Suppressor macrophage treated with lipopolysaccharide for 4 hours (primary cell): ENCODE data around the gene LIFR.
"Not testable (repeated sequence)": the region's sequence is repeated elsewhere in the genome, so short reads cannot be mapped to it uniquely, and the experiment has no call there.

ENCODE experiments used
- DNase-seq: peaks from one replicate; pipeline ENCODE4 v3.0.0-alpha.2; 2020

LIFR gene, protein sequence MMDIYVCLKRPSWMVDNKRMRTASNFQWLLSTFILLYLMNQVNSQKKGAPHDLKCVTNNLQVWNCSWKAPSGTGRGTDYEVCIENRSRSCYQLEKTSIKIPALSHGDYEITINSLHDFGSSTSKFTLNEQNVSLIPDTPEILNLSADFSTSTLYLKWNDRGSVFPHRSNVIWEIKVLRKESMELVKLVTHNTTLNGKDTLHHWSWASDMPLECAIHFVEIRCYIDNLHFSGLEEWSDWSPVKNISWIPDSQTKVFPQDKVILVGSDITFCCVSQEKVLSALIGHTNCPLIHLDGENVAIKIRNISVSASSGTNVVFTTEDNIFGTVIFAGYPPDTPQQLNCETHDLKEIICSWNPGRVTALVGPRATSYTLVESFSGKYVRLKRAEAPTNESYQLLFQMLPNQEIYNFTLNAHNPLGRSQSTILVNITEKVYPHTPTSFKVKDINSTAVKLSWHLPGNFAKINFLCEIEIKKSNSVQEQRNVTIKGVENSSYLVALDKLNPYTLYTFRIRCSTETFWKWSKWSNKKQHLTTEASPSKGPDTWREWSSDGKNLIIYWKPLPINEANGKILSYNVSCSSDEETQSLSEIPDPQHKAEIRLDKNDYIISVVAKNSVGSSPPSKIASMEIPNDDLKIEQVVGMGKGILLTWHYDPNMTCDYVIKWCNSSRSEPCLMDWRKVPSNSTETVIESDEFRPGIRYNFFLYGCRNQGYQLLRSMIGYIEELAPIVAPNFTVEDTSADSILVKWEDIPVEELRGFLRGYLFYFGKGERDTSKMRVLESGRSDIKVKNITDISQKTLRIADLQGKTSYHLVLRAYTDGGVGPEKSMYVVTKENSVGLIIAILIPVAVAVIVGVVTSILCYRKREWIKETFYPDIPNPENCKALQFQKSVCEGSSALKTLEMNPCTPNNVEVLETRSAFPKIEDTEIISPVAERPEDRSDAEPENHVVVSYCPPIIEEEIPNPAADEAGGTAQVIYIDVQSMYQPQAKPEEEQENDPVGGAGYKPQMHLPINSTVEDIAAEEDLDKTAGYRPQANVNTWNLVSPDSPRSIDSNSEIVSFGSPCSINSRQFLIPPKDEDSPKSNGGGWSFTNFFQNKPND

DNA sequence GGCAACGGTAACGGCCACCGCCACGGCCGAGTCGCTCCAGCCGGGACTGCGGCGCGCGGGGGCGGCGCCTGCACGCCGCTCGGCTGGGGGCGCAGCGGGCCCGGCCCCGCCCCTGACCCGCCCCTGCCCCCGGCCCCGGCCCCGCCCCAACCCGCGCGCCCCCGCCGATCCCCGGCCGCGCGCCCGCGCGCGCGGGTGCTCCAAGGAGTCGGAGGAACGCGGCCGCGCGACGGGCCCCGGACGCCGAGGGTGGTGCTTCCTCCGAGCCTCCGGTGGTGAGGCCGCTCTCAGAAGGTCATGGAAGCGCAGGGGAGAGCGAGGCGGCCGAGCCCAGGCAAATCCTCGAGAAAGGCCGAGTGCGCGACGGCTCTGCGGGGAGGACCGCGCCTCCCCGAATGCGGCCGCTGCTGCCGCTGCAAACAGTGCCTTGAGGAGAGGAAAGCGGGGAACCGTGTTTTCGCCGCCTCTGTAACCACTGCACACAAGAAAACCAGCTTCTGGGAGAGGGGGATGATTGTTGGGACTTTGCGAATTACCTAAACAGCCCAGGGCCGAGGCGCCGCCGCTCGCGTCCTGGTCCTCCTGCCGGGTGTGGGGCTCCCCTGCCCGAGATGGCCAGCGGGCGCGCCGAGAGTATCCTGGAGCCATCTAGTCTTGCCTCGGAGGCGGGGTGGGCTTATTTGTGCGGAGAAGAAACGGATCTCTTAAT is at the start of gene LIFR:
Gene LIFR (minus strand): TSS at position 48 of the 709 bp plus-strand sequence. CDS start 25,999 bp downstream, outside the sequence.
- DNase-seq = peak; percentile 30

GRCh38 chr5:38605610-38606009 is 49.2 kb upstream of the LIFR start:
- DNase-seq = no peak

- no peak for DNase-seq
Observed at GRCh38 chr5:38603691-38604090, 47.2 kb upstream of the LIFR start.

GRCh38 chr5:38602641-38603040 is 46.2 kb upstream of the LIFR start:
- no peak for DNase-seq

DNA sequence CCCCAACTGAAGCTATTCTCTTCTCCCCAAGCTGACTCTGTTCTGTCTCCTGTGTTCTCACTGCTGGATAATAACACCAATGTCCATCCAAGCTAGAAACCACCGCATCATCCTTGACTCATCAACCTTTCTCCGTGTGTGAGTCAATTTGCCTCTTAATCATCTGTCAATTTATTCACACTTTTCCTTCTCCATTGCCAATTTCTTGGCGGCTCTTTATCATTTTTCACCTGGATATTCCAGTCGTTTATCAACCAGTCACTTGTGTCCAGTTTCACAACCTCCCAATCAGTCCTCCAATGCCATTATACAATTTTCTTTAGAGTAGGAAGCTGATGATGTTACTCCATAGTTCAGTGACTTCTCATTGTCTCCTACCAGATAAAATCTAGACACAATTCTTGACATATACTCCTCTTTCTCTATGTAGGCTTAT is 45.4 kb upstream of the LIFR start:
- DNase-seq = no peak

DNA sequence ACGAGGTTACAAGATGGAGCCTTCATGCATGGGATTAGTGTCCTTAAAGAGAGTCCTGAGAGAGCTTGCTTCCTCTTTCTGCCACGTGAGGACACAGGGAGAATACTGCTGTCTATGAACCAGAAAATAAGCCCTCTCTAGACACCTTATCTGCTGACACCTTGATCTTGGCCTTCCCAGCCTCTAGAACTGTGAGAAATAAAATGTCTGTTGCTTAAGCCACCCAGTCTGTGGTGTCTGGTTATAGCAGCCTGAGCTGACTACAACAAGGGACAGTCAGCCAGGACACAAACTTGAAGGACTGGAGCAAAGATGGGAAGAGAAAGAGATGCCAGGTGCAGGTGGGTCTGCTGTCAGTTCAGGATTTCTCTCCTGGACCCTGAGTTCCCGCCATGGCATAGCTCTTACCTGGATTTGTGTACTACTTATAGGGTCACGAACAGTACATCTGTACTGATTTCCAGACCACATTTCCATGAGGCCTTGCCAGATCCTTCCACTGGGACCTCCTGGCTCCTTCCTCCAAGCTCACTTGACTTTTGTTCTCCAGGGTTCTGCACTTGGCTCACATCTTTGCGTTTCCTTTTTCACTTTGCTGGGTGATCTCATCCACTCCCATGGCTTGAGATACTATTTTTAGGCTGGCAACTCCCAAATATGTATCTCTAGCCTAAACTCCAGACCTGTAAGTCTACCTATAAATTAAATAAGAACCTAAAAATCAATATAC is 44.9 kb upstream of the LIFR start:
- DNase-seq = no peak

DNA sequence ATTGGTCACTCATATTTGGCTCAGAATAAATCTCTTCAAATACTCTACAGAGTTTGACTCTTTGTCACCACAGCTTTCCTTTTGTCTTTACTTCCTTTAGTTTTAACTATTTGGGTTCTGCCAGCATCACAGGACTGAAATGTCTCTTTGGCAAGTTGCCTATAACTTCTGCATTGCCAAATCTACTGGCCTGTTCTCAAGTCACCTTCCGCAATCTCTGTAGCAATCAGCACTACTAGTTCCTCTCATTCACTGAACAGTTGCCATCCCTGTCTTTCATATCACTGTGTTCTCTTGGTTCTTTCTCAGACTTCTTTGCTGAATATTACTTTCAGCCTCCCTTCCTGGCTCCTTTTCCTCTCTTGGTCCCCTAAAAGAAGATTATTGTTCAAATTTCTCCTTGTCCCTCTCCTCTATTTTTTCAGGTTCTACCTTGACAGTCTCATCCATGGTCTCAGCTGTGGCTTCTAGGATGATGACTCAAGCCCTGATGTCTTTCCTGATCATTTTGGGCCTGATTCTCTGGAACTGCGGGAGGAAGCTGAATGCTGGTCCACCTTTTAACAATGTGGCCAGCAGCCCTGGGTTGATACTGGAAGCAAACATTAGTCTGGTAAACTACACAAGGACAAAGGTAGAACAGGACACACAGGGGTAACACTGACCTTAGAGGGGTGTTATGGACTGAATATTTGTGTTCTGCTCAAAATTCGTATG is 44.0 kb upstream of the LIFR start:
- DNase-seq = peak; percentile 51

DNA sequence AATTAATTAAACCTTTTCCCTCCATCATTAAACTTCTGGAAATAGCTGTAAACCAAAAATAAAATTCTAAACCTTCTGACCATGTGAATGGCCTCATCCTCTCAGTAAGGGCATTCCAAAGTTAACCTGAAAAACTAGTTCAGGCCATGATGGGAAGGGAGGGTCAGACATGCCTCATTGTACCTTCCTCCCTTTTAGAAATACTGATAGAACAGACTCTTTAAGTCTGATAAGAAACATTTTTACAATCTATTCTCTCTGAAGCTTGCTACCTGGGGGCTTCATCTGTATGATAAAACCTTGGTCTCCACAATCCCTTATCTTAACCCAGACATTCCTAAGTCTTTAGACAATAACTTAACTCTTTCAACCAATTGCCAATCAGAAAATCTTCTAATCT is 43.3 kb upstream of the LIFR start:
- DNase-seq = not testable (repeated sequence)

- no peak for DNase-seq
Observed at GRCh38 chr5:38598994-38599617, 42.7 kb upstream of the LIFR start.

GRCh38 chr5:38598296-38598993 is 42.0 kb upstream of the LIFR start:
- no peak for DNase-seq

- no peak for DNase-seq
Observed at GRCh38 chr5:38596981-38597380, 40.5 kb upstream of the LIFR start.

- DNase-seq = no peak
Observed at GRCh38 chr5:38595132-38595745, 38.8 kb upstream of the LIFR start.

- DNase-seq = no peak
Observed at GRCh38 chr5:38593959-38594358, 37.5 kb upstream of the LIFR start.

- DNase-seq = no peak
Observed at GRCh38 chr5:38591523-38591849, 35.0 kb upstream of the LIFR start.

DNA sequence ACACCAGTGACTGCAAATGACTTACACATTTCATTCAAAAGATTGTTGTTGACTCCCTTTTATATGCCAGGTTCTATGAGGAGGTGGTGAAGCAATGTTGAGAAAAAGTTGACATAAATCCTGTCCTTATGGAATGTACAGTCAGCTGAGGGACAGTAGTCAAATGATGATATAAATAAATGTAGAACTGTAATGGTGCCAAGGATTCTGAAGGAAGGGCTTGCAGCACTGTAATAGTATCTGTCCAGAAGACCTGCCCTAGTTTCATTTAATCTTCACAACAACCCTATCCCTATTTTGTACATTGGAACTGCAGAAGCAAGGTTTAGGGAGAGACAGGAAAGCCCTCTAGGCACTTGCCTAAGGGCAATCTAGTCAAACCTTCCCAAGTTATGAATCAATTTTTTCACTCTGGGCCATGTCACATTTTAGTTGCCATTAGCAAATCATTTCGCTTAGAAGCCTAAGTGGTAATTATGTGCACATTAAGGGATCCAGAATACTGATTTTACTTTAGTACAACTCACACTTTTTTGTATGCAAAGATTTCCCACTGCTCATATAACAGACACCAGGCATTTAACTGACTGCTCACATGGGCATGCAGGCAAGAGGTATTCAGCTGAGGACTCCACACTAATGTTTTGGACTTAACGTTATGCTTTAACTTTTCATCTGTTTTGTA is 34.5 kb upstream of the LIFR start:
- no peak for DNase-seq

DNA sequence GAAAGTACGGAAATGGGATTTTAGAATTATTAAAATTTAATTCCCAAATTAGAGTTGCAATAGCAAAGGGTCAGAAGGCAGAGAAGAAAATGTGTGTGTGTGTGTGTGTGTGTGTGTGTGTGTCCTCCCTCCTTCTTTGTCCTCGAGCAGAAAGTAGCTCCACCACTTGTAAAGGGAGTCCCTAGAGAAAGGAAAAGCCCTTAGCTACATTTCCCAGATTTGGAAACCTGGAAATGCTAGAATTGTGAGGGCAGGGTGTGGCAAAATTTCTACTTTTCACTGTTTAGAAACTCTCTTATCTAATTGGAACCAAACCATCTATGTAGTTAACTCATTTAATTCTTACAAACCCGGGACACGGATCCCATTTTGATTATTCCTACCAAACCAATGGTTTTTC is 33.2 kb upstream of the LIFR start:
- DNase-seq = no peak

DNA sequence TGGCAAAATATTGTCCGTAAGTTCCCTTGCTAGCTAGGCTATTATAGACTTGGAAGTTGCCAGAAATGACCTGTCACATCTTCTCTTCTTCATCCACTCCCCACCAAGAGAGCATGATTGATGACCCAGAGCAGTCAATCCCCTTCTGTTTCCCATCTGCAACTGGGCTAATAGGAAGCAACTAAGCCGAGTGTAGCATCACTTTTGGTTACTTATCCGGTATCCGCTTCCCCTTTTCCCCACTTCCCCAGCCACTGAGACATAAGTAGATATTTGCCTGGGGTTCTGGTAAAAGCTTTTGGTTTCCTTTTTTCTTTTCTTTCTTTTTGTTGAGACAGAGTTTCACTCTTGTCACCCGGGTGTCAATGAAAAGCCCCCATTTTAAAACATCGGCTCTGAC is 29.4 kb upstream of the LIFR start:
- peak; percentile 82 for DNase-seq

DNA sequence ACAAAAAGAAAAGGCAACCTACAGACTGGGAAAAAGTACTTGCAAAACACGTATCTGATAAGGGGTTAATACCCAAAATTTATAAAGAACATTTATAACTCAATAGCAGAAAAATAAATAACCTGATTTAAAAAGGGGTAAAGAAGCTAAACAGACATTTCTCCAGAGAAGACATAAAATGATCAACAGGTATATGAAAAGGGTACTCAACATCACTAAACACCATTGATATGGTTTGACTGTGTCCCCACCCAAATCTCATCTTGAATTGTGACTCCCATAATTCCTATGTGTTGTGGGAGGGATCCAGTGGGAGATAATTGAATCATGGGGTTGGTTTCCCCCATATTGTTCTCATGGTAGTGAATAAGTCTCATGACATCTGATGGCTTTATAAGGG is 27.1 kb upstream of the LIFR start:
- DNase-seq = no peak

- DNase-seq = no peak
Observed at GRCh38 chr5:38582975-38583319, 26.5 kb upstream of the LIFR start.
